RKO (cell line): ENCODE results near the gene RIMBP3C.
"Not testable (repeated sequence)": the region's sequence is repeated elsewhere in the genome, so short reads cannot be mapped to it uniquely, and the experiment has no call there.

Source experiments
- DNase-seq: peaks from one replicate; pipeline ENCODE4 v3.0.0-alpha.2; 2016; ENCODE audit warnings: low spot score

The RIMBP3C gene

DNA sequence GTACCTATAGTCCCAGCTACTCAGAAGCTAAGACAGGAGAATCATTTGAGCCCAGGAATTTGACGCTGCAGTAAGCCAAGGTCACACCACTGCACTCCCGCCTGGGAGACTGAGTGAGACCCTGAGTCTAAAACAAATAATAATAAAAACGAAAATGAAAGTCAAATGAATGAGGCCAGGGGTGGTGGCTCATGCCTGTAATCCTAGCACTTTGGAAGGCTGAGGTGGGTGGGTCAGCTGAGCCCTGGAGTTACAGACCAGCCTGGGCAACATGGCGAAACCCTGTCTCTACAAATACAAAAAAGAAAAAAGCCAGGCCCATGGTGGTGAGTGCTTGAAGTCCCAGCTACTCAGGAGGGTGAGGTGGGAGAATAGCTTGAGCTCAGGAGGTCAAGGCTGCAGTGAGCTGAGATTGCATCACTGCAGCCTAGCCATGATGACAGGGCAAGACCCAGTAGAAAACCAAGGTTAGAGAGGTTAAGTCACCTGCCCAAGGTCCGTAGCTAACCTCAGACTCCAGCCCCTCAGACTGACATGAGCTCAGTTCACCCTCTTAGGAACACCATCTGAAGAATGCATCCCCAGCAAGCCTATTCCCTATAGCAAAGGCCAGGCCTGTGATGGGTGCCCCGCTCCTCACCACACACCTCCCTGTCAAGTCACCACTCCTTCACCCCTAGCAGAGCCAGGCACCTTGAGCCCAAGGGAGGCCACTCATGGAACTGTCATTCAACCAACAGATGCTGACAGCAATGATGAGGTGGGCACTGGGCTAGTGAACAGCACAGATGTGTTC, 24.4 kb downstream of the RIMBP3C start:
- DNase-seq, result not testable (repeated sequence)

DNA sequence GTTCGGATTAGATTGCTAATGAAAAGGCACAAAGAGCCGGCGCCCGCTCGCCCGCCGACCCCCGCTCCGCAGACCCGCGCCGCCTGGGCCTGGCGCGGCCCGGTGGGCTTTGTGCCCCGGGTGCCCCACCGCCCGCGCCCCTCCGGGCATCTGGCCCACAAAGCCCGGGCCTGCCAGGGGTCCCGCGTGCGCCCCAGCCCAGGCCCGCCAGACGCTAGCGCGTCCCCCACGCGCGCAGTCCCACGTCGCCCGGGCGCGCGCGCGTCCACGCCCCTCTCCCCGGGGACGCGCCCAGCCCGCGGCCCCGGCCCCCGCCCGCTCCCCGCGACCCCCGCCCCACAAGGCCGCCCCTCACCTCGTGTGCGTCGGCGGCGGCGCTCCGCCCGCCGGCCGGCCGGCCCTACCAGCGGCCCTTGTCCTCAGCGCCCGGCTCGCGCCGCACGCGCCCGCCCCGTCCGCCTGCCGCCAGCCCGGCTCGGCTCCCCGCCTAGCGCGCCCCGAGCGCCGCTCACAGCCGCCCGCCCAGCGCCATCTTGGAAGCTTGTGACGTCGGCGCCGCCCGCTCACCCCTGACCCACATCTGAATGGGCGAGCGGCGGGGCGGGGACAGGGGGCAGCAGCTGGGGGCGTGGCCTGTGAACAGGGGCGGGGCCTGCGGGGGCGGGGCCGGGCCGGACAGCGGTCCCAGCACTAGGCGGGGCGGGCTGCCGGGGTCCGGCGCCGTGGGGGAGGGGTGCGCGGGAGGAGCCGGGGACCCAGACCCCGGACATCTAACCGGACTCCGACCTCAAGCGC, 34.1 kb downstream of the RIMBP3C start:
- DNase-seq, result not testable (repeated sequence)

DNA sequence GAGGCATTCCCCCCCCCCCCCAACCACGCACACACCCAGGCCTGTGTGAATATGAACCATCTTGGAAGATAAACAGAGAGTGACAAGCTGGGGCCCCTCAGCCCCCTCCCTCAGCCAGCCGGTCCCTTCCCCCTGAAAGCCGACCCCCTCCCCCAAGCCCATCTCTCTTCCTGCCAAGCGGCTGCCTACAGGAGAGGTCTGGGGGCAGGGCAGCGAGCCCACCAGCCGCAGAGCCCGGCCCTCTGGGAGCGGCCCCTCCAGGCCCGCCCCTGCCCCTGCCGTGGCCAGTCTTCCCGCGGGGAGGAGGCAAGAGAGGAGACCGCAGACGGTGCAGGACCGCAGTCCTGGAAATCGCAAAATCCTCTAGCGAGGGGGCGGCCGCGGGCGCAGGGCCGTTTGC, 34.7 kb downstream of the RIMBP3C start:
- DNase-seq, result not testable (repeated sequence)

DNA sequence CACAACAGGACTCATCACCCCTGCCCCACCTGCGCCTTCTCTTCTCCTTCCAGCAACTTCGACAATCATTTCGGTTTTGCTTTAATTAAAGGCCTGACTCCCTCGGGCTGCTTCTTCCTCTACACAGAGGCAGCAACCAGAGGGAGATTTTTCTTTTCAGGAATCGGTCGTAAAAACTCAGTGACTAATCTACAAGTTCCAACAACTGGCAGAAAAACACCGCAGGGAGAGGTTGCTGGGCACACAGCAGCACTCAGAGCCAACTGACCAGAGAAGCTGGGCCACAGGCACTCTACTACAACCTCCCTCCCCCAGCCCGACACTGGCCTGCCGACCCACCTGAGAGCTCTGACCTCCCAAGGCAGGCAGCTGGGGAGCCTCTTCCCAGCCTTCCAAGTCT, 36.0 kb downstream of the RIMBP3C start:
- not testable (repeated sequence) for DNase-seq

DNA sequence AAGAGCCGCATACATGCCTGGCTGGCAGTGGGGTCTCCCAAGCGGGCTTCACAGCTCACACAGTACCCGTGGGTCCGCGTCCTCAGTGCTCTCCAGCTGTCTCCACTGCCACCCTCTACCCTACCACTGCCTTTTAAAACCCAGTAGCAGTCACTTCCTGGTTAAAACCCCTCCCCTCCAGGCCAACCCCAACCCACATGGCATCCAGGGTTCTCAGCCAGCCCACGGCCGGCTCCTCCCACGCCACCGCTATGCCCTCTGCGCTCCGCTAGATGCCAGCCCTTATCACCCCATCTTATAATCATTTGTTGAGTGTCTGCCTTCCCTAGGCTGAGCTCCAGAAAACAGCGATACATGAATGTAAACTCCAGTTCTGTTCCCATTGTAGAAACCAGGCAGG, 37.1 kb downstream of the RIMBP3C start:
- not testable (repeated sequence) for DNase-seq

DNA sequence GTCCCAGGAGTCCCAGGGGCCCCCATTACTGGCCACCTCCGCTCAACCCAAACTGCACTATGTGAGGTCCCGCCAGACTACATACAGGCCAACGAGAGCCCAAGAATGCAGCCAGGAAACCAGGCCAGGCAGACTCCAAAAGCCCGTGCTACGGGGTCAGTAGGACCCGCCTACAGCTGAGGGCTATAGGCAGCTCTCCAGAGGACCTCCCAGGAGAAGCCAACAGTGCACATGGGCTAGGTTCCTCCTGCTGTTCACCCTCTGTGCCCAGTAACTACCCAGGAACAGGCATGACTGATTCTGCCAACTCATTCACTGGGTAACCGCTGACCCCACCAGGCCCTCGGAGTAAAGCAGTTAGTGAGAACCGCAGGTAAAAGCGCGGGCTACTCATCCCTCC, 39.2 kb downstream of the RIMBP3C start:
- not testable (repeated sequence) for DNase-seq

DNA sequence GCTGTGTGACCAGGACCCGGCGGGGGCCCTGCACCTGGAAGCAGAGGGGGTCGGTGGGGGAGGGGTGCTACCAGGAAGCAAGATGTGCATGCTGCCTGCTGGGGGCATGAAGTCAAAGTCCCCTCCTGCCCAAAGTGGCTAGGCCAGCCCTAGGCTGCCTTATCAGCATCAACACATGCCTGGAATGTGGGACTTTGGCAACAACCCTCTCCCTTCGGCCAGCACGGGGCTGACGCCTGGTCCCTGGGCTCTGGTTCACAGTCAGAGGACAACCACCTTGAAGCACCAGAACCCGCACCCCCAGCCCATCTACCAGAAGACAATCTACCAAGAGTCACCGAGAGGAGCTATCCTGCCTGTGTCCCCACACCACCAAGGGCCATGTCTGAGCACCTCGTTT, 40.9 kb downstream of the RIMBP3C start:
- not testable (repeated sequence) for DNase-seq

DNA sequence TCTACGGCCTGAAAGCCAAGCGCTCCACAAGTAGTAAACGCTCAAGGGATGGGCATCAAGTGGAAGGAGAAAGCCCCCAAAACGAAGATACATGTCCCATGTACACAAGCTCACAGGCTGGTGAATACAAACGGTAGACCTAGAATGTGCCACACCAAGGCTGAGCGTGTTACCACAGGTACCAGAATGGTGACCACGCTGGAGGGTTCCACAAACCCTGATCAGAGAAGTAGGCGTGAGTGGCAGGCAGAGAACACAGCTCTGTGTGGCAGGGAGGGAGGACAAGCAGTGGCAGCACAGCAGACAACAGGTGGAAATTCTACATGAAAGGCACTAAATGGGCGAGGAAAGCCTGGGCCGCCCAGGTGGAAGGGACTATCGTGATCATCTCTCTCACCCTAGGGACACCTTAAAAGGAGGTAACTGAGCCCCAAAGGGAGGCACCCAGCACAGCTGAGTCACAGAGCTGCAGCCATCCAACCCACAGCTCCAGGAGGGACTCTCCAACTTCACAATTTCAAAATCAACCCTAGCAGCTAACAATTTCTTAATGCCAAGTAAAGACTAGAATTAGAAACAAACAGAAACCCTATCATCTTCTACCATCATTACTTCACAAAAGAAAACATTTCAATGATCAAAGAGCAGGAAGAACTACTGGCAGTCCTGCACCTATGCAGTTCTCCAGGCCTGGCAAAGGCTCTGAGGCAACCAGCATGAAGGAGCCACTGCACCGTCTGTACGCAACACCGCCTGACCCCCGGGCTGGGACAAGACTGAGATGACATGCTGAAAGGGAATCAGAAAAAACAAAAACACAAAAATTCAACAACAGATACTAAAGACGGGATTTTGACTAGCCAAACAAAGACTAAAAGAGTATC, 51.4 kb downstream of the RIMBP3C start:
- DNase-seq, result not testable (repeated sequence)

DNA sequence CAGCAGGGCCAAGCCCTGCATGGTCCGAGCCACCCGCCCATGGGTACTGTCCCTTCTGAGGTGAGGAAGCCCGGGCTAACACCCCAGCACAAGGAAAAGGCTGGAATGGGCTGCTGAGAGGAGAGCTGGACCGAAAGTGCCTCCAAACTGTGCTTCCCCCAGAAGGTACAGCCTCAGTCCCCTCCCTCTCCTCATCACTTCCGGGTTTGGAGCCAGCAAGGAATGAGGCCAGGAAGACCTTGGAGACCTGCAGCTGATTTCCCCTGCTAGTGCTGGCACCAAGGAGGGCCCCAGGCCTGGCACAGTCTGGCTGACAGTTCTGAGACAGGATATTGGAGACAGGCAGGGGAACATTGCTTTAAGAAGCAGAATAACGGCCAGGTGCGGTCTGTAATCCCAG, 52.8 kb downstream of the RIMBP3C start:
- DNase-seq, result not testable (repeated sequence)

DNA sequence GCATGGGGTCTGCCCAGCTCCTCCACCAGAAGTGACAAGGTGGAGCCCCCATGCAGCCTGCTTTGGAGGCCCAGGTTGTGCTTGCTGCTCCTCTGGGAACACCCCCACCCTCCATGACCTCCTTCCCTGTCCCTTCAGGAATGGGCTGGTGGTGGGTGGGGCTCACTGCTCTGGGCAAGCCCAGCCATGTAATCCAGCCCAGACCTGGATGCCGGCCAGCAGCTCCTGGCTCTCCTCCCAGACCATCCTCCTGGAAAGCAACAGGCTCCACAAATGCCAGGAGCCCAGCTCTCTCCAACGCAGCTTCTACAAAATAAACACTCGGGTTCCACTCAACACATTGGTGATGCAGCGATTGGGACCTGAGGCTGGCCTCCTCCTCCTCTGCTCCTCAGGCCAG, 53.3 kb downstream of the RIMBP3C start:
- DNase-seq, result not testable (repeated sequence)
